ENCODE results near the gene NUDT8. TPM values are rescaled to one million over a fixed set of nuclear protein-coding genes. Genes with fewer than 3 reads are reported as not detected.
A peak's percentile ranks its signal among the peaks of the same experiment; 100 is the strongest.

NUDT8 gene
- total and polyA plus RNA-seq, 9 of the 15 experiments (the other 6 are each of a cell fraction or from before 2014, with no cell fraction given), result 0.23 to 27.8 (median 5.0) TPM

DNA sequence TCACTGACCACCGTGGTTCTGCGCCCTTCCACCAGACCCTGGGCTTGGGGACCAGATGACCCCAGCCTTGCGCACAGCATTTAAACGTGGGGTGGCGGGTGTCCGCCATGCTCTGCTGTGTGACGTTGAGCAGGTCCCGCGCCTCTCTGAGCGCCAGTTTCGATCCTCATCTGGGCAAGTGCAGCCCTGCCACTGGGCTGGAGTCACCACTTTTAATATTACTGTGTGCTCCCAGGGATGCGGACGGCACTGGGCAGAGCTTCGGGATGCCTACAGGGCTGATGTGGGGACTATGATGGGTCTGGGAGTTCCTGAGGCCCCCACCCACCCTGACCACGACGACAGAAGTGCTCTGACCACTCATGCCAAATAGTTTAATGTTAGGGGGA lies 1.2 kb upstream of the NUDT8 start (continued):
- no peak for TF ChIP-seq NFATC3 (IDR thresholded peaks at IDR 0.05)
- TF ChIP-seq ZBTB26 (CRISPR knock-in tag; IDR thresholded peaks at IDR 0.05), result 0 out of 2 replicates have a peak, but pooled peaks have one; percentile 6
- TF ChIP-seq, protein P1, sequence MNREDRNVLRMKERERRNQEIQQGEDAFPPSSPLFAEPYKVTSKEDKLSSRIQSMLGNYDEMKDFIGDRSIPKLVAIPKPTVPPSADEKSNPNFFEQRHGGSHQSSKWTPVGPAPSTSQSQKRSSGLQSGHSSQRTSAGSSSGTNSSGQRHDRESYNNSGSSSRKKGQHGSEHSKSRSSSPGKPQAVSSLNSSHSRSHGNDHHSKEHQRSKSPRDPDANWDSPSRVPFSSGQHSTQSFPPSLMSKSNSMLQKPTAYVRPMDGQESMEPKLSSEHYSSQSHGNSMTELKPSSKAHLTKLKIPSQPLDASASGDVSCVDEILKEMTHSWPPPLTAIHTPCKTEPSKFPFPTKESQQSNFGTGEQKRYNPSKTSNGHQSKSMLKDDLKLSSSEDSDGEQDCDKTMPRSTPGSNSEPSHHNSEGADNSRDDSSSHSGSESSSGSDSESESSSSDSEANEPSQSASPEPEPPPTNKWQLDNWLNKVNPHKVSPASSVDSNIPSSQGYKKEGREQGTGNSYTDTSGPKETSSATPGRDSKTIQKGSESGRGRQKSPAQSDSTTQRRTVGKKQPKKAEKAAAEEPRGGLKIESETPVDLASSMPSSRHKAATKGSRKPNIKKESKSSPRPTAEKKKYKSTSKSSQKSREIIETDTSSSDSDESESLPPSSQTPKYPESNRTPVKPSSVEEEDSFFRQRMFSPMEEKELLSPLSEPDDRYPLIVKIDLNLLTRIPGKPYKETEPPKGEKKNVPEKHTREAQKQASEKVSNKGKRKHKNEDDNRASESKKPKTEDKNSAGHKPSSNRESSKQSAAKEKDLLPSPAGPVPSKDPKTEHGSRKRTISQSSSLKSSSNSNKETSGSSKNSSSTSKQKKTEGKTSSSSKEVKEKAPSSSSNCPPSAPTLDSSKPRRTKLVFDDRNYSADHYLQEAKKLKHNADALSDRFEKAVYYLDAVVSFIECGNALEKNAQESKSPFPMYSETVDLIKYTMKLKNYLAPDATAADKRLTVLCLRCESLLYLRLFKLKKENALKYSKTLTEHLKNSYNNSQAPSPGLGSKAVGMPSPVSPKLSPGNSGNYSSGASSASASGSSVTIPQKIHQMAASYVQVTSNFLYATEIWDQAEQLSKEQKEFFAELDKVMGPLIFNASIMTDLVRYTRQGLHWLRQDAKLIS (CRISPR knock-in tag; IDR thresholded peaks at IDR 0.05), result 0 out of 2 replicates have a peak, but pooled peaks have one; percentile 53
- peak; percentile 42 for TF ChIP-seq ATF3 (IDR thresholded peaks at IDR 0.05)
- no peak for TF ChIP-seq ATF3 (CRISPR knock-in tag; conservative IDR thresholded peaks at IDR 0.05)
- TF ChIP-seq MLLT1 (IDR thresholded peaks at IDR 0.05), result 0 out of 4 replicates have a peak, but pooled peaks of 1 of the 2 experiments have one; percentile 39
- TF ChIP-seq PREB (CRISPR knock-in tag; IDR thresholded peaks at IDR 0.05), result no peak
- TF ChIP-seq RAD51 (IDR thresholded peaks at IDR 0.05; ENCODE audit: borderline replicate concordance, low read depth), result 0 out of 2 replicates have a peak, but pooled peaks have one; percentile 6
- no peak for TF ChIP-seq RBM14 (IDR thresholded peaks at IDR 0.05; ENCODE audit: borderline replicate concordance, insufficient read depth, low read depth, low read length)
- no peak for TF ChIP-seq THRAP3 (IDR thresholded peaks at IDR 0.05; ENCODE audit: borderline replicate concordance)
- TF ChIP-seq, protein P2, sequence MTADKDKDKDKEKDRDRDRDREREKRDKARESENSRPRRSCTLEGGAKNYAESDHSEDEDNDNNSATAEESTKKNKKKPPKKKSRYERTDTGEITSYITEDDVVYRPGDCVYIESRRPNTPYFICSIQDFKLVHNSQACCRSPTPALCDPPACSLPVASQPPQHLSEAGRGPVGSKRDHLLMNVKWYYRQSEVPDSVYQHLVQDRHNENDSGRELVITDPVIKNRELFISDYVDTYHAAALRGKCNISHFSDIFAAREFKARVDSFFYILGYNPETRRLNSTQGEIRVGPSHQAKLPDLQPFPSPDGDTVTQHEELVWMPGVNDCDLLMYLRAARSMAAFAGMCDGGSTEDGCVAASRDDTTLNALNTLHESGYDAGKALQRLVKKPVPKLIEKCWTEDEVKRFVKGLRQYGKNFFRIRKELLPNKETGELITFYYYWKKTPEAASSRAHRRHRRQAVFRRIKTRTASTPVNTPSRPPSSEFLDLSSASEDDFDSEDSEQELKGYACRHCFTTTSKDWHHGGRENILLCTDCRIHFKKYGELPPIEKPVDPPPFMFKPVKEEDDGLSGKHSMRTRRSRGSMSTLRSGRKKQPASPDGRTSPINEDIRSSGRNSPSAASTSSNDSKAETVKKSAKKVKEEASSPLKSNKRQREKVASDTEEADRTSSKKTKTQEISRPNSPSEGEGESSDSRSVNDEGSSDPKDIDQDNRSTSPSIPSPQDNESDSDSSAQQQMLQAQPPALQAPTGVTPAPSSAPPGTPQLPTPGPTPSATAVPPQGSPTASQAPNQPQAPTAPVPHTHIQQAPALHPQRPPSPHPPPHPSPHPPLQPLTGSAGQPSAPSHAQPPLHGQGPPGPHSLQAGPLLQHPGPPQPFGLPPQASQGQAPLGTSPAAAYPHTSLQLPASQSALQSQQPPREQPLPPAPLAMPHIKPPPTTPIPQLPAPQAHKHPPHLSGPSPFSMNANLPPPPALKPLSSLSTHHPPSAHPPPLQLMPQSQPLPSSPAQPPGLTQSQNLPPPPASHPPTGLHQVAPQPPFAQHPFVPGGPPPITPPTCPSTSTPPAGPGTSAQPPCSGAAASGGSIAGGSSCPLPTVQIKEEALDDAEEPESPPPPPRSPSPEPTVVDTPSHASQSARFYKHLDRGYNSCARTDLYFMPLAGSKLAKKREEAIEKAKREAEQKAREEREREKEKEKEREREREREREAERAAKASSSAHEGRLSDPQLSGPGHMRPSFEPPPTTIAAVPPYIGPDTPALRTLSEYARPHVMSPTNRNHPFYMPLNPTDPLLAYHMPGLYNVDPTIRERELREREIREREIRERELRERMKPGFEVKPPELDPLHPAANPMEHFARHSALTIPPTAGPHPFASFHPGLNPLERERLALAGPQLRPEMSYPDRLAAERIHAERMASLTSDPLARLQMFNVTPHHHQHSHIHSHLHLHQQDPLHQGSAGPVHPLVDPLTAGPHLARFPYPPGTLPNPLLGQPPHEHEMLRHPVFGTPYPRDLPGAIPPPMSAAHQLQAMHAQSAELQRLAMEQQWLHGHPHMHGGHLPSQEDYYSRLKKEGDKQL (CRISPR knock-in tag; IDR thresholded peaks at IDR 0.05; ENCODE audit: borderline replicate concordance), result no peak
- no peak for TF ChIP-seq NFE2L1 (tag; IDR thresholded peaks at IDR 0.05; ENCODE audit: borderline replicate concordance, low read depth)
- 0 out of 2 replicates have a peak, but pooled peaks have one; percentile 15 for TF ChIP-seq ZNF583 (CRISPR knock-in tag; IDR thresholded peaks at IDR 0.05)

Data from K562 (cell line).